Suprapubic skin (tissue), 4 donors: ENCODE data around the gene MCTP1. TPM values are rescaled to one million over a fixed set of nuclear protein-coding genes. Genes with fewer than 3 reads are reported as not detected.

Experiments used
- DNase-seq, 2 donors: peaks; one replicate each; pipeline ENCODE4 v3.0.0-alpha.2; 2019; ENCODE audit warnings: low spot score in 2 of 2
- H3K27ac ChIP-seq: fragments of 200-600 bp; sonication (generic); one replicate; pipeline ENCODE4 v1.5.1; 2019
- H3K27me3 ChIP-seq: fragments of 200-600 bp; sonication (generic); one replicate; pipeline ENCODE4 v1.5.1; 2019
- H3K36me3 ChIP-seq: fragments of 200-600 bp; sonication (generic); one replicate; pipeline ENCODE4 v1.5.1; 2019
- H3K4me1 ChIP-seq: fragments of 200-600 bp; sonication (generic); one replicate; pipeline ENCODE4 v1.5.1; 2019
- H3K4me3 ChIP-seq: fragments of 200-600 bp; sonication (generic); one replicate; pipeline ENCODE4 v1.5.1; 2019; ENCODE audit warnings: mild to moderate bottlenecking
- H3K9me3 ChIP-seq: fragments of 200-600 bp; sonication (generic); one replicate; pipeline ENCODE4 v1.5.1; 2019
- CTCF ChIP-seq, 2 donors: fragments of 200-600 bp in 1 of 2; fragments of 450-650 bp in 1 of 2; sonication (generic) in 1 of 2; IDR thresholded peaks; one replicate each; pipeline ENCODE4 v1.5.1; 2016 to 2019; ENCODE audit warnings: antibody characterized with exemption in 2 of 2, mild to moderate bottlenecking in 1 of 2, moderate library complexity in 1 of 2
- EP300 ChIP-seq: sonication (generic); formaldehyde crosslinking; IDR thresholded peaks from one replicate; pipeline ENCODE4 v1.6.1; 2017; ENCODE audit warnings: antibody characterized with exemption
- POLR2A ChIP-seq, 2 donors: fragments of 450-650 bp; IDR thresholded peaks; one replicate each; pipeline ENCODE4 v1.6.1; 2017; ENCODE audit warnings: antibody characterized with exemption in 2 of 2, mild to moderate bottlenecking in 2 of 2, moderate library complexity in 2 of 2
- POLR2AphosphoS5 ChIP-seq, 3 donors: sonication (generic); formaldehyde crosslinking; IDR thresholded peaks; one replicate each; pipeline ENCODE4 v1.6.1; 2017; ENCODE audit warnings: antibody characterized with exemption in 3 of 3
- WGBS: methylation state at CpG from one replicate; pipeline ENCODE4 v1.1.5; 2018; 5-methylcytosine and 5-hydroxymethylcytosine counted together
- total RNA-seq, 4 donors: library from RNA; depleted of rRNA; stranded (reverse); fragments of >200 nt; gene quantifications; one replicate each; pipeline ENCODE4 v1.1.0, GENCODE V29; 2016

Gene MCTP1
- total RNA-seq, 4 donors from 2014 or later = 5.0 to 19.1 (median 10.6) TPM

- Histone ChIP-seq H3K4me1 (no peaks in the 10 kb centered on the region), H3K9me3 (no peaks in the 10 kb centered on the region), H3K4me3 (no peak overlapping the region), H3K27me3 (no peaks in the 10 kb centered on the region), H3K36me3 (no peaks in the 10 kb centered on the region), H3K27ac (no peak overlapping the region)
- 72% methylated on average over 3 of the region's 3 CpGs for WGBS
- no peak for DNase-seq
- TF ChIP-seq POLR2A (IDR thresholded peaks at IDR 0.05) (no peak), CTCF (IDR thresholded peaks at IDR 0.05) (no peak), EP300 (no peak), POLR2AphosphoS5 (IDR thresholded peaks at IDR 0.05) (no peak)
Measured at GRCh38 chr5:94796586-94796985, 488.3 kb downstream of the MCTP1 start.

GRCh38 chr5:94793816-94794198 is 491.1 kb downstream of the MCTP1 start:
- no peak overlapping the region for H3K27ac ChIP-seq

GRCh38 chr5:94793113-94793815 is 491.6 kb downstream of the MCTP1 start:
- no peaks in the 10 kb centered on the region for H3K9me3 ChIP-seq
- H3K4me3 ChIP-seq = no peak overlapping the region
- H3K27me3 ChIP-seq = no peaks in the 10 kb centered on the region
- TF ChIP-seq POLR2AphosphoS5 (IDR thresholded peaks at IDR 0.05) (no peak), EP300 (no peak), CTCF (IDR thresholded peaks at IDR 0.05) (no peak), POLR2A (IDR thresholded peaks at IDR 0.05) (no peak)
- no peak overlapping the region for H3K27ac ChIP-seq
- H3K36me3 ChIP-seq = no peaks in the 10 kb centered on the region
- DNase-seq = no peak
- H3K4me1 ChIP-seq = no peaks in the 10 kb centered on the region
- 66% methylated on average over 4 of the region's 4 CpGs for WGBS

More at GRCh38 chr5:94793816-94794198, 491.1 kb downstream of the MCTP1 start:
- TF ChIP-seq EP300 (no peak), CTCF (IDR thresholded peaks at IDR 0.05) (no peak), POLR2AphosphoS5 (IDR thresholded peaks at IDR 0.05) (no peak), POLR2A (IDR thresholded peaks at IDR 0.05) (no peak)
- no peak for DNase-seq
- Histone ChIP-seq H3K9me3 (no peaks in the 10 kb centered on the region), H3K4me3 (no peak overlapping the region), H3K27me3 (no peaks in the 10 kb centered on the region), H3K36me3 (no peaks in the 10 kb centered on the region), H3K4me1 (no peaks in the 10 kb centered on the region)

GRCh38 chr5:94791829-94792228 is 493.1 kb downstream of the MCTP1 start:
- H3K4me3 ChIP-seq = no peak overlapping the region

GRCh38 chr5:94788527-94788926 is 496.4 kb downstream of the MCTP1 start:
- H3K27me3 ChIP-seq = no peaks in the 10 kb centered on the region
- no peak for DNase-seq
- TF ChIP-seq CTCF (IDR thresholded peaks at IDR 0.05) (no peak), POLR2AphosphoS5 (IDR thresholded peaks at IDR 0.05) (no peak), POLR2A (IDR thresholded peaks at IDR 0.05) (no peak), EP300 (no peak)
- no peaks in the 10 kb centered on the region for H3K4me1 ChIP-seq
- H3K4me3 ChIP-seq = no peak overlapping the region
- H3K27ac ChIP-seq = no peak overlapping the region
- no peaks in the 10 kb centered on the region for H3K9me3 ChIP-seq
- H3K36me3 ChIP-seq = no peaks in the 10 kb centered on the region
- WGBS = 74% methylated on average over 4 of the region's 4 CpGs

More at GRCh38 chr5:94791829-94792228, 493.1 kb downstream of the MCTP1 start:
- H3K27me3 ChIP-seq = no peaks in the 10 kb centered on the region
- DNase-seq = no peak
- H3K9me3 ChIP-seq = no peaks in the 10 kb centered on the region
- no peak for TF ChIP-seq EP300
- no peak for TF ChIP-seq CTCF (IDR thresholded peaks at IDR 0.05)
- TF ChIP-seq POLR2A (IDR thresholded peaks at IDR 0.05) = no peak
- TF ChIP-seq POLR2AphosphoS5 (IDR thresholded peaks at IDR 0.05) = no peak
- WGBS = 79% methylated on average over 7 of the region's 7 CpGs
- no peak overlapping the region for H3K27ac ChIP-seq
- H3K4me1 ChIP-seq = no peaks in the 10 kb centered on the region
- H3K36me3 ChIP-seq = no peaks in the 10 kb centered on the region
